ENCODE measurements around the gene RFTN1. TPM values are rescaled to one million over a fixed set of nuclear protein-coding genes. Genes with fewer than 3 reads are reported as not detected.

Gene RFTN1
- total RNA-seq, 1 experiment from 2014 or later, result 2.2 TPM

DNA sequence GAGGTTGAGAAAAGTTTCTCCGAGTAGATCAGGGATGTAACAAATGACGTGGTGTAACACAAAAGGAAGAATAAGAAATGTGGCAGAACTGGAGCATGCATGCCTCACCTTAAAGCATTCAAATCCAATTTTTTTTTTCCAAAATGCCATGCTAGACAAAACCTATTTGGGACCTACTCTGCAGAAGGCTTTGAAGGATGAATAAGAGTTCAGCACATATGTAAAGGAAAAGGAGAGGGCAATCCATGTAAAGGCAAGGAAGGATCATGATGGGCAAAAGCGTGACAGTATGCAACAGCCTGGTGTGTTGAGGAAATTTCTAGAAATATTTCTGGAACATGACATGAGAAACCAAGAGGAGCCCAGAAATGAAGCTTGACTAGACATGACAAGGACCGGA is 132.1 kb downstream of the RFTN1 start:
- no peak overlapping the region for H2BK20ac ChIP-seq (ENCODE audit: low read depth, low read length, poor library complexity, severe bottlenecking)
- H2BK5ac ChIP-seq (ENCODE audit: insufficient read length, low read length), result no peak overlapping the region
- no peak overlapping the region for H2AK5ac ChIP-seq (ENCODE audit: insufficient read length, low read length)
- no peak for DNase-seq
- H3K27ac ChIP-seq (ENCODE audit: insufficient read length, low read depth, low read length), result no peak overlapping the region
- H4K20me1 ChIP-seq (ENCODE audit: control insufficient read depth, insufficient read depth, insufficient read length), result no peaks in the 10 kb centered on the region
- no peak overlapping the region for H3K4me3 Mint-ChIP-seq
- H3K56ac ChIP-seq (ENCODE audit: insufficient read length, low read depth, low read length), result no peak overlapping the region
- TF ChIP-seq, protein P1, sequence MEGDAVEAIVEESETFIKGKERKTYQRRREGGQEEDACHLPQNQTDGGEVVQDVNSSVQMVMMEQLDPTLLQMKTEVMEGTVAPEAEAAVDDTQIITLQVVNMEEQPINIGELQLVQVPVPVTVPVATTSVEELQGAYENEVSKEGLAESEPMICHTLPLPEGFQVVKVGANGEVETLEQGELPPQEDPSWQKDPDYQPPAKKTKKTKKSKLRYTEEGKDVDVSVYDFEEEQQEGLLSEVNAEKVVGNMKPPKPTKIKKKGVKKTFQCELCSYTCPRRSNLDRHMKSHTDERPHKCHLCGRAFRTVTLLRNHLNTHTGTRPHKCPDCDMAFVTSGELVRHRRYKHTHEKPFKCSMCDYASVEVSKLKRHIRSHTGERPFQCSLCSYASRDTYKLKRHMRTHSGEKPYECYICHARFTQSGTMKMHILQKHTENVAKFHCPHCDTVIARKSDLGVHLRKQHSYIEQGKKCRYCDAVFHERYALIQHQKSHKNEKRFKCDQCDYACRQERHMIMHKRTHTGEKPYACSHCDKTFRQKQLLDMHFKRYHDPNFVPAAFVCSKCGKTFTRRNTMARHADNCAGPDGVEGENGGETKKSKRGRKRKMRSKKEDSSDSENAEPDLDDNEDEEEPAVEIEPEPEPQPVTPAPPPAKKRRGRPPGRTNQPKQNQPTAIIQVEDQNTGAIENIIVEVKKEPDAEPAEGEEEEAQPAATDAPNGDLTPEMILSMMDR (conservative IDR thresholded peaks at IDR 0.05), result no peak
- no peak overlapping the region for H3K27ac Mint-ChIP-seq
- H4K91ac ChIP-seq (ENCODE audit: insufficient read length, low read depth, low read length), result no peak overlapping the region
- H3K9me3 ChIP-seq (ENCODE audit: control insufficient read depth, low read depth, low read length), result no peaks in the 10 kb centered on the region
- H2AFZ ChIP-seq (ENCODE audit: low read length), result no peak overlapping the region
- no peak overlapping the region for H3K4me2 ChIP-seq (ENCODE audit: insufficient read depth, insufficient read length, low read length)
- no peak overlapping the region for H2BK120ac ChIP-seq (ENCODE audit: low read depth, low read length, poor library complexity, severe bottlenecking)
- no peaks in the 10 kb centered on the region for H3K4me1 ChIP-seq (ENCODE audit: insufficient read depth, low read length)
- peaks cover 0 to 6% (median 3%) of the 10 kb centered on the region in 3 experiments; a peak in 6 of 7 replicates for H3K36me3 Mint-ChIP-seq (ENCODE audit: insufficient read depth in 1 of 3, low read depth in 3 of 3)
- H3K27me3 Mint-ChIP-seq (ENCODE audit: low read depth), result no peaks in the 10 kb centered on the region
- H3K23me2 ChIP-seq (ENCODE audit: insufficient read length, low read depth, low read length, poor library complexity, severe bottlenecking), result no peaks in the 10 kb centered on the region
- no peak overlapping the region for H3K4ac ChIP-seq (ENCODE audit: low read depth, low read length)
- no peak overlapping the region for H4K5ac ChIP-seq (ENCODE audit: insufficient read length, low read depth, low read length)
- H3K79me1 ChIP-seq (ENCODE audit: insufficient read depth, low read depth, low read length, poor library complexity, severe bottlenecking), result no peaks in the 10 kb centered on the region
- H3K23ac ChIP-seq (ENCODE audit: insufficient read length, low read depth, low read length), result no peak overlapping the region
- peaks cover 5 to 6% of the 10 kb centered on the region in 2 experiments; a peak in 3 of 5 replicates for H3K9me3 Mint-ChIP-seq
- no peak overlapping the region for H2BK15ac ChIP-seq (ENCODE audit: low read depth, low read length)
- no peak overlapping the region for H3K9ac ChIP-seq (ENCODE audit: extremely low read depth, insufficient read length, low read length)
- H4K8ac ChIP-seq (replicated peaks; ENCODE audit: insufficient read length, low read depth, low read length), result no peak overlapping the region
- H3T11ph ChIP-seq (ENCODE audit: low read length), result no peak overlapping the region
- WGBS (ENCODE audit: extremely low coverage, insufficient read length, low lambda C conversion rate), result no CpG with 5 or more reads among the region's 4 CpGs
- H3K27me3 ChIP-seq (ENCODE audit: insufficient read depth, low read length), result no peaks in the 10 kb centered on the region
- no peak overlapping the region for H2BK12ac ChIP-seq (ENCODE audit: insufficient read length, low read depth, low read length)
- no peak overlapping the region for H3K14ac ChIP-seq (ENCODE audit: insufficient read depth, low read length)
- H3K4me1 Mint-ChIP-seq, result peaks cover 2 to 10% of the 10 kb centered on the region in 2 experiments
- no peaks in the 10 kb centered on the region for H3K79me2 ChIP-seq (ENCODE audit: insufficient read depth, low read length)
- H3K18ac ChIP-seq (ENCODE audit: insufficient read length, low read depth, low read length), result no peak overlapping the region
